ENCODE results near the gene G2E3.
"Not testable (repeated sequence)": the region's sequence is repeated elsewhere in the genome, so short reads cannot be mapped to it uniquely, and the experiment has no call there.

G2E3 gene

DNA sequence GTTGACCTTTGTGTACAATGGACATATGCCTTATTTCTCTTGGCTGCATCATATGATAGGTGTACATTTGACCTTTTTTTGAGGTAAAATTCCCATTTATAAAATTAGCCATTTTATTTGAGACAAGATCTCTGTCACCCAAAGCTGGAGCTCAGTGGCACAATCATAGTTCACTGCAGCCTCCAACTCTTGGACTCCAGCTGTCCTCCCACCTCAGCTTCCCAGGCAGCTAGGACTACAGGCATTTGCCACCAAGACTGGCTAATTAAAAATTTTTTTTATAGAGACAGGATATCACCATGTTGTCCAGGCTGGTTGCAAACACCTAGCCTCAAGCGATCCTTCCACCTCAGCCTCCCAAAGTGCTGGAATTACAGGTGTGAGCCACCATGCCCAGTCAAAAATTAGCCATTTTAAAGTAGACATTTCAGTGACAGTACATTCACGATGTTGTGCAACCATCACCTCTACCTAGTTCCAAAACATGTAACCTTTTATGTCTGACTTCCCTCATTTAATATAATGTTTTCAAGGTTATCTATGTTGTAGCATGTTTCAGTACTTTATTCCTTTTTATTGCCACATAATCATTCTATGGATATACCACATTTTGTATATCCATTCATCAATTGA is 5.4 kb downstream of the G2E3 start:
- no peak for DNase-seq

- no peak for DNase-seq
These were observed 5.9 kb downstream of the G2E3 start for GRCh38 chr14:30564868-30565248.

DNA sequence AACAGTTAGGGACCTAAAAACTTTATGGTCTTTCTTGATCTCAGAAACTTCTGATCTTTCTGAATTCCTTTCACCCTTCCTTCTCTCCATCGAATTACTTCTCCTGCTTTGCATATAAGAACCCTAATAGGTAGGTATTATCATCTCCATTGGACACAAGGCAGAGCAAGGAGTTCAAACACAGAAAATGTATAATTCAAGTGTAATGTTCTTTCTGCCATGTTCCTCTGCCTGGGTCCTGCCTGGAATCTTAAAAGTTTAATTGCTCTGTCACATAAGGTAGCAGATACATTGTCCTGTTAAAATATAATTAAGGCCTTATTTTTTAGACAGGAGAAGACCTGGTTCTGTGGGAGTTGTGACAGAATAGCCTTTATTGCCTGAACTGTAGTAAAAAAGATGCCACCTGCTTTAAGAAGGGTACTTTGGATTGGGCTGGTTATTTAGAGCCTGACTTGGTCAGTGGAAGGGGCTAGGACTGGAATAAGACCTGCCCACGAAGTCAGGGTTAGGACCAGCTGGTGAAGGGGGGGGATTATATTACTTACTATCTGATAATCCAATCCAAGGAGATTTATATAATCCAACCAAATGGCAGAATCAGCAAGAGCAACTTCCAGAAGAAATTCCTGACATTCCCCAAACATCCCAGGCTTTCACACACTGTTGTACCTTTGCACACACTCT is 10.4 kb downstream of the G2E3 start:
- DNase-seq = no peak

GRCh38 chr14:30569903-30570226 is 10.9 kb downstream of the G2E3 start:
- DNase-seq = no peak

DNA sequence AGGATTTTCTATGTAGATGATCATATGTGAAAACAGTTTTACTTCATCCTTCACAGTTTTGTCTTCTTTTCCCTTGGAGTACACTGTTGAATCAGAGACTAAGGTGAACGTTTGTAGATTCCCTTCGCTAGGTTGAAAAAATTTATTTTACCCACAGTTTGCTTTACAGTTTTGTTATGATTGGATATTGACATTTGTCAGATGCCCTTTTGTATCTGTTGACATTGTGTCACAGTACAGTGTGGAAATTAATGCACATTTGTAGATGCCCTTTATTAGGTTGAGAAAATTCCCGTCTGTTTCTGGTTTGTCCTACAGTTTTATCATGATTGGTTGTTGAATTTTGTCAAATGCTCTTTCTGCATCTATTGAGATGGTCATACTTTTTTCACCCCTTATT is 13.3 kb downstream of the G2E3 start:
- DNase-seq = no peak

DNA sequence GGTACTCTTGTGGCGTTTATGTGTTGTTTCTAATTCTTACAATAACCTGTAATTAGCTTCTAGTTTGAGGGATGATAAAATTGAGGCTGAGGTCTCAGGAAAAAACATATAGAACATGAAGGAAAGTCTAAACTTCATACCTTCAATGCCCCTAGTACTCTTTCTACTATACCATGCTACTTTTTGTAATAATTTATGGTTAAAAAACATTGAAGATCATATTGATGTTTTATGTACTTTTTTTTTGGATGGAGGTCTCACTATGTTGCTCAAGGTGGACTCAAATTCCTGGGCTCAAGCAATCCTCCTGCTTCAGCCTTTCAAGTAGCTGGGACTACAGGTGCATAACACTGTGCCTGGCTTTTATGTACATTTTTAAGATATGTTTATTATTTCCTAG is 13.8 kb downstream of the G2E3 start:
- DNase-seq = no peak

- no peak for DNase-seq
These were observed 14.4 kb downstream of the G2E3 start for GRCh38 chr14:30573226-30573814.

DNA sequence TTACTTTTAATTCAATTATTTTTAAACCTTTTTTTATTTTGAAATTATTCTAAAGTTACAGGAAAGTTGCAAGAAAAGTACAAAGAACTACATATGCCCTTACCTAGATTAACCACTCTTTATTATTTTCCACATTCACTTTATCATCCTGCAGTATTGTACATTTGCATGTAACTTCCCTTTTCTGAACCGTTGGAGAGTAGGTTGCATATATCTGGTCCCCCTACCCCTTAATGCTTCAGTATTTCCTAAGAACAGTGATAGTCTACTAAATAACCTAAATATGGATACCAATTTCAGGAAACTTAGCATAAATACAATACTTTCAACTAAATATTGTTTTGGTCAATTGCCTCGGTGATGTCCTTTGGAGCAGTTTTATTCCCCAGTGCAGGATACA is 15.0 kb downstream of the G2E3 start:
- DNase-seq = no peak

DNA sequence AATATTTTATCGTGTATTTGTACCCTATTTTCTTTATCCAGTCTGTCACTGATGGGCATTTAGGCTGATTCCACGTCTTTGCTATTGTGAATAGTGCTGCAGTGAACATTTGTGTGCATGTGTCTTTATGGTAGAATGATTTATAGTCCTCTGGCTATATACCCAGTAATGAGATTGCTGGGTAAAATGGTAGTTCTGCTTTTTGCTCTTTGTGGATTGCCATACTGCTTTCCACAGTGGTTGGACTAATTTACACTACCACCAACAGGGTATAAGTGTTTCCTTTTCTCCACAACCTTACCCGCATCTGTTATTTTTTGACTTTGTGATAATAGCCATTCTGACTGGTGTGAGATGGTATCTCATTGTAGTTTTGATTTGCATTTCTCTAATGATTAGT is 15.8 kb downstream of the G2E3 start:
- not testable (repeated sequence) for DNase-seq

- DNase-seq = not testable (repeated sequence)
These were observed 17.4 kb downstream of the G2E3 start for GRCh38 chr14:30576333-30576732.

- no peak for DNase-seq
These were observed 21.8 kb downstream of the G2E3 start for GRCh38 chr14:30580616-30581282.

- DNase-seq = no peak
These were observed 22.3 kb downstream of the G2E3 start for GRCh38 chr14:30581283-30581625.

DNA sequence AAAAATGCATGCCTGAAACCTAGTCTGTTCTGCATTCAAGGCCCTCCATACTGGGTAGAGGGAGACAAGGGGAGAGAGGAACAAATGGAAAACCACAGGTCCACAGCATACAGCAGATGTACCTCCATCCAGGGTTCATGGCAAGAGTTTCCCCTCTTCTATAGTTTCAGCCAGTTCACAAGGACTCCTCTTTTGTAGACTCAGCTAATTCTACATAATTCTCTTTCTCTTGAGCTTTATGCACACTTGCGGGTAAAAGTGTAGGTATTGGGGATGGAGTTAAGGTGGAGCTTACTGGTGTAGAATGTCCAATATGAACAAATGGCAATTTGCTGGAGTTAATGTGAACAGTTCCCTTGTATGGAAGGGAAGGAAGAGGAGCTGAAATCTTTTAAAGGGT is 23.4 kb downstream of the G2E3 start:
- no peak for DNase-seq

- no peak for DNase-seq
These were observed 25.2 kb downstream of the G2E3 start for GRCh38 chr14:30584058-30584630.

- DNase-seq = no peak
These were observed 26.2 kb downstream of the G2E3 start for GRCh38 chr14:30585204-30585603.

GRCh38 chr14:30587141-30587540 is 28.2 kb downstream of the G2E3 start:
- no peak for DNase-seq

GRCh38 chr14:30588873-30589272 is 29.9 kb downstream of the G2E3 start:
- DNase-seq = no peak

DNA sequence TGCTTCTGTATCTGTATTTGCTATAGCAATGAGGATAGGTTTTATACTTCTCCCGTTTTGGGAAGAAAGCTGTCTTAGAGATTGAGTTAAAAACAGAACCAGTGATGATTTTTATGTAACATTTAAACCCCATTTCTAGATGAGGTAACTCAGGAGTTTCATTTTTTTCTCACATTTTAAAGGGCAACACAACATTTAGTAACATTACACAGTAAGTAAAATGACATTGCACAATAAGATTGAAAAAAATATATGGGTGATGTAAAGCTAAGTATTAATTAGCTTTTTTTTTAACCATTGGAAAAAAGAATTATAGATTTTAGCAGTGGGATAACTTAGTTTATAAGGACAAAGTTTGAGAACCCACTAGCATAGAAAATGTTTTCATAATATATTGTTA is 38.0 kb downstream of the G2E3 start:
- DNase-seq = no peak

- DNase-seq = no peak
These were observed 38.5 kb downstream of the G2E3 start for GRCh38 chr14:30597504-30597903.

GRCh38 chr14:30600922-30601918 is 42.3 kb downstream of the G2E3 start:
- no peak for DNase-seq

DNA sequence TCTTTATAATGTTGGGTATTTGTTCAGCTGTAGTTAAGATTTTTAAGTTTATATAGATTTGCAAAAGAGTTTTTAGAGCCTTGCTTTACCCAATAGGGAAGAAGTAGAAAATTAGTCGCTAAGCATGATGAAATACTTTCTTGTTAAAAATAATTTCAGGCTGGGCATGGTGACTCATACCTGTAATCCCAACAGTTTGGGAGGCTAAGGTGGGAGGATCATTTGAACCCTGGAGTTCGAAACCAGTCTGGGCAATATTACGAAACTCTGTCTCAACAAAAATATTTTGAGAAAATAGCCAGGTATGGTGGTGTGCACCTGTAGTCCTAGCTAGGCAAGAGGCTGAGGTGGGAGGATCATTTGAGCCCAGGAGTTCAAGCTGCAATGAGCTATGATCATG is 44.4 kb downstream of the G2E3 start:
- no peak for DNase-seq

GRCh38 chr14:30604696-30605095 is 45.7 kb downstream of the G2E3 start:
- DNase-seq = not testable (repeated sequence)
